ENCODE results near the gene COL11A2. TPM values are rescaled to one million over a fixed set of nuclear protein-coding genes. Genes with fewer than 3 reads are reported as not detected.

Gene COL11A2
- total and polyA plus RNA-seq, 4 donors: 0.13 to 3.6 (median 1.6) TPM

- Histone ChIP-seq H3K4me1 (ENCODE audit: control insufficient read depth in 1 of 2, insufficient read depth in 2 of 2, low read length in 2 of 2) (no peaks in the 10 kb centered on the region), H3K9me3 (ENCODE audit: control insufficient read depth, low read length) (no peaks in the 10 kb centered on the region), H3K4me3 (ENCODE audit: low read length in 2 of 2) (no peak overlapping the region), H3K27ac (ENCODE audit: low read depth in 1 of 2, low read length in 2 of 2) (no peak overlapping the region), H3K36me3 (ENCODE audit: control insufficient read depth in 1 of 2, insufficient read depth in 2 of 2, low read length in 1 of 2) (no peaks in the 10 kb centered on the region), H3K27me3 (ENCODE audit: control insufficient read depth in 1 of 2, insufficient read depth in 2 of 2, low read length in 1 of 2) (no peaks in the 10 kb centered on the region)
- WGBS, 2 donors: 94 to 97% methylated on average over 4 of the region's 4 CpGs
- no peak for ATAC-seq (ENCODE audit: low FRiP score)
- no peak for DNase-seq
- intact Hi-C loops (cut with DNase I): no loop called here
These were observed 23.9 kb upstream of the COL11A2 start for GRCh38 chr6:33216117-33216649.

DNA sequence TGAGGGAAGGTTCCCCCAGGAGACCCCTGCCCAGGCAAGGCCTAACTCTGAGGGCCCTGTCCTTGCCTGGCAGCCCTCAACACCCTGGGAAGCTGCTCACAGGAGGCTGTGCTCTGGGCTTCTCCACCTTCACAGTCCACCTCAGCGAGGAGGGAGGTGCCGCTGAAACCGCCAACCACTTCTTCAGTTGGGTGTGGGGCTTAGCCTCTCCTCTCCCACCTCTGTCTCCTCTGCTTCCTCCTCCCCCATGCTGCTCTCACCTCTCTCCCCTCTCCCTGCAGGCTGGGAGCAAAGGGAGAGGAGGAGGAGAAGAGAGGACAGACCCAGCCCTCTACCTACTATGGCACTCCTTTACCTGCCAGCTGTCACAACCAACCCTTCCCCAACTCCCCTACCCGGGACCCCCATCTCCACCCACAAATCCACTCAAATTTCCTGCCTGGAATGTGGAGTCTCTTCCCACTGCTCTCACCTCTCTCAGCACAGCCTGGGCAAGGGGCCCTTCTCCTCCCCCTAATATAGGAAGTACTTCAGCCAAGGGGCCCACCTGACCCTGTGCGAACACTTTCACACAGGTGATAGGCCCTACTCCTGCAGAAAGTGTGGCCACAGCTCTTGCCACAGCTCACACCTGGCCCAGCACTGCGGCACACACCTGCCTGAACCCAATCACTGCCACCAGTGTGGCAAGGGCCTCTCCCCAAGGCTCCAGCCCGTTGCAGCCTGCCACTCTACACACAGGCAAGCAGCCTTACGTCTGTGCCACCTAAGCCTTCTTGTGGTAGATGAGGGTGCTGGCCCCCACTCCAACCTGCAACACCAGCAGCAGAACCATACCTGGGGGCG is 23.2 kb upstream of the COL11A2 start:
- no peaks in the 10 kb centered on the region for H3K36me3 ChIP-seq (ENCODE audit: control insufficient read depth in 1 of 2, insufficient read depth in 2 of 2, low read length in 1 of 2)
- intact Hi-C loops (cut with DNase I): no loop called here
- H3K4me3 ChIP-seq (ENCODE audit: low read length in 2 of 2): no peak overlapping the region
- H3K4me1 ChIP-seq (ENCODE audit: control insufficient read depth in 1 of 2, insufficient read depth in 2 of 2, low read length in 2 of 2): no peaks in the 10 kb centered on the region
- DNase-seq (no peak), ATAC-seq (ENCODE audit: low FRiP score) (no peak)
- H3K27ac ChIP-seq (ENCODE audit: low read depth in 1 of 2, low read length in 2 of 2): no peak overlapping the region
- no peaks in the 10 kb centered on the region for H3K9me3 ChIP-seq (ENCODE audit: control insufficient read depth, low read length)
- WGBS, 2 donors: 75 to 80% methylated on average over 9 of the region's 9 CpGs
- H3K27me3 ChIP-seq (ENCODE audit: control insufficient read depth in 1 of 2, insufficient read depth in 2 of 2, low read length in 1 of 2): no peaks in the 10 kb centered on the region

DNA sequence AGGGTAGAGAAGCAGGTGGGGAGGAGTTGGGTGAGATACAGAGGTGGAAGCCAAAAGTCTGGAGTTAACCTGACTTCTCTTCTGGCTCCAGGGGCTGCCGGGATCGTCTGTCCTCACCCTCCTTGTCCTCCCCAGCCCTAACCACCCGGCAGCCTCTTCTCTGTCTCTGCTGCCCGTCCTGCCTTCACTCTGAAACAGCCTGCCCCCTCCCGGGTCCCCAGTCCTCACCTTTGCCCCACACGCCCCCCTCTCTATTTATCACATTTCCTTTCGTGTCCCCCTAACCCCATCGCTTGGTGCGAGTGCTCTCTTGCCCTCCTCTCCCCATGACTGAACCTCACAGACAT is 21.7 kb upstream of the COL11A2 start:
- no peaks in the 10 kb centered on the region for H3K4me1 ChIP-seq (ENCODE audit: control insufficient read depth in 1 of 2, insufficient read depth in 2 of 2, low read length in 2 of 2)
- no peaks in the 10 kb centered on the region for H3K36me3 ChIP-seq (ENCODE audit: control insufficient read depth in 1 of 2, insufficient read depth in 2 of 2, low read length in 1 of 2)
- H3K4me3 ChIP-seq (ENCODE audit: low read length in 2 of 2): no peak overlapping the region
- no peaks in the 10 kb centered on the region for H3K9me3 ChIP-seq (ENCODE audit: control insufficient read depth, low read length)
- 18 to 21% methylated on average over 9 of the region's 9 CpGs for WGBS, 2 donors
- no peak for DNase-seq
- no peak for ATAC-seq (ENCODE audit: low FRiP score)
- intact Hi-C loops (cut with DNase I): loop anchor here in 1 of 2 donors (2.0 kb wide), 1 partner anchor 35 kb away; no protein-coding TSS in a partner anchor
- no peaks in the 10 kb centered on the region for H3K27me3 ChIP-seq (ENCODE audit: control insufficient read depth in 1 of 2, insufficient read depth in 2 of 2, low read length in 1 of 2)
- H3K27ac ChIP-seq (ENCODE audit: low read depth in 1 of 2, low read length in 2 of 2): no peak overlapping the region

DNA sequence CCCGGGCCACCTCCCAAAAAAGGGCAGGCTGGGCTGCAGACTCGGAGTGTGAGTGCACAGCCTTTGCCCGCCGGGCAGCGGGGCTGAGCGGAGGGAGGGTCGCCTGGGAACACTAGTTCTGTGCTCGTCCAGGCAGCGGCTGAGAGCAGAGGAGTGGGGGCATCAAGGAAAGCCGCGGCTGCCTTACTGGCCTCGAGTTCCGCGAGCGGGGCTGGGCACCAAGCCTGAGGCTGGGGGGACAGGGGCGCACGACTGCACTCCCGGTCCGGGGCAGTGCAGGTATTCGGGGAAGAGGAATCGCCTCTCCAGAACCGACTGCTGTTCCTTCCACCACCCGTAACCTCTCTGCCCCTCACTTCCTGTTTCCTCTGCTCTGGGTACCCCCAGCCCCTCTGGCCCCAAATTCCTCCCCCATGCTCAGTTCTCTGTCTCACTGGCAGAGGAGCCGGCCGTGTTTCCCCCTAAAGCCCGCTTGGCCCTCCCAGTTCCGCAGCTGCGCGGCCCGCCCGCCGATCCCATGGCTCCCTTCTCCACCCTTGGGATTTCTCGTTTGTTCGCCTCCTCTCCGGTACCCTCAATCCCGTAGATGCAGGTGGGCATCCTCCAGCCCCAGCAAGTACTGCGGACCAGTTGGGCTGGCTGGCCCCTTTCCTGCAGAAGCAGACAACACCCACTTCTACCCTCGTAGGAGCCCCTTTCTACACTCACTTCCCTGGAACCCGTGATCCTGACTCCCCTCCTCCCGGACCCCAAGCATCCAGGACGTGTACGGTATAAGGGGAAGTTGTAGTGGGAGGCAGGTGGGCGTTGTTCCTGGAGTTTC is 21.1 kb upstream of the COL11A2 start:
- ATAC-seq (ENCODE audit: low FRiP score): peak; percentile 31
- 0 to 1% methylated on average over 32 to 43 of the region's 43 CpGs for WGBS, 2 donors
- intact Hi-C loops (cut with DNase I): loop anchor here in 1 of 2 donors (2.0 kb wide), 1 partner anchor 35 kb away; no protein-coding TSS in a partner anchor
- Histone ChIP-seq H3K9me3 (ENCODE audit: control insufficient read depth, low read length) (no peaks in the 10 kb centered on the region), H3K4me1 (ENCODE audit: control insufficient read depth in 1 of 2, insufficient read depth in 2 of 2, low read length in 2 of 2) (no peaks in the 10 kb centered on the region), H3K36me3 (ENCODE audit: control insufficient read depth in 1 of 2, insufficient read depth in 2 of 2, low read length in 1 of 2) (no peaks in the 10 kb centered on the region), H3K27ac (ENCODE audit: low read depth in 1 of 2, low read length in 2 of 2) (no peak overlapping the region), H3K27me3 (ENCODE audit: control insufficient read depth in 1 of 2, insufficient read depth in 2 of 2, low read length in 1 of 2) (no peaks in the 10 kb centered on the region), H3K4me3 (ENCODE audit: low read length in 2 of 2) (peak overlapping the region; percentile 18 to 54)
- DNase-seq: peak in 1 of 2 donors; percentile 86

GRCh38 chr6:33212857-33213165 is 20.5 kb upstream of the COL11A2 start:
- H3K27me3 ChIP-seq (ENCODE audit: control insufficient read depth in 1 of 2, insufficient read depth in 2 of 2, low read length in 1 of 2): no peaks in the 10 kb centered on the region
- 4 to 5% methylated on average over 6 of the region's 6 CpGs for WGBS, 2 donors
- ATAC-seq (ENCODE audit: low FRiP score) (no peak), DNase-seq (no peak)
- H3K27ac ChIP-seq (ENCODE audit: low read depth in 1 of 2, low read length in 2 of 2): no peak overlapping the region
- H3K9me3 ChIP-seq (ENCODE audit: control insufficient read depth, low read length): no peaks in the 10 kb centered on the region
- no peaks in the 10 kb centered on the region for H3K36me3 ChIP-seq (ENCODE audit: control insufficient read depth in 1 of 2, insufficient read depth in 2 of 2, low read length in 1 of 2)
- intact Hi-C loops (cut with DNase I): loop anchor here in 1 of 2 donors (2.0 kb wide), 1 partner anchor 36 kb away; no protein-coding TSS in a partner anchor
- H3K4me1 ChIP-seq (ENCODE audit: control insufficient read depth in 1 of 2, insufficient read depth in 2 of 2, low read length in 2 of 2): no peaks in the 10 kb centered on the region
- H3K4me3 ChIP-seq (ENCODE audit: low read length in 2 of 2): peak overlapping the region; percentile 18 to 54

DNA sequence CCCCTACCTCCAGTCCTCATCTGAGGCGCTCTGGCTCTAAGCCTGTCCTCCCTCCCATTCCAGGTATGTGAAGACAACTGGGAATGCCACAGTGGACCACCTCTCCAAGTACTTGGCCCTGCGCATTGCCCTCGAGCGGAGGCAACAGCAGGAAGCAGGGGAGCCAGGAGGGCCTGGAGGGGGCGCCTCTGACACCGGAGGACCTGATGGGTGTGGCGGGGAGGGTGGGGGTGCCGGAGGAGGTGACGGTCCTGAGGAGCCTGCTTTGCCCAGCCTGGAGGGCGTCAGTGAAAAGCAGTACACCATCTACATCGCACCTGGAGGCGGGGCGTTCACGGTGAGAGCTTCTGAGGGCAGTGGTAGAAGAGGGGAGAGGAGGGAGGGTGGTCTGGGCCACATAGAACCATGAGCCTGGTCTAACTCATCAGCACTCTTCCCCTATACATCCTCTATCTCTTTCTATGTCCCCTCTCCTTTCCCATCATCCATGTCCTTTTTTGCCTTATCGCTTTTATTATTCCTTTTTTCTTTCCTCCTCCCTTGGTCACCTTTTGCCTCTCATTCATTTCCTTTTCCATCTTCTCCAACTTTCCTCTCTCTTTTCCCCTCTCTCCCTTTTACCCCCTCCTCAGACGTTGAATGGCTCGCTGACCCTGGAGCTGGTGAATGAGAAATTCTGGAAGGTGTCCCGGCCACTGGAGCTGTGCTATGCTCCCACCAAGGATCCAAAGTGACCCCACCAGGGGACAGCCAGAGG is 19.6 kb upstream of the COL11A2 start:
- Histone ChIP-seq H3K36me3 (ENCODE audit: control insufficient read depth in 1 of 2, insufficient read depth in 2 of 2, low read length in 1 of 2) (no peaks in the 10 kb centered on the region), H3K4me1 (ENCODE audit: control insufficient read depth in 1 of 2, insufficient read depth in 2 of 2, low read length in 2 of 2) (no peaks in the 10 kb centered on the region), H3K9me3 (ENCODE audit: control insufficient read depth, low read length) (no peaks in the 10 kb centered on the region), H3K4me3 (ENCODE audit: low read length in 2 of 2) (no peak overlapping the region), H3K27ac (ENCODE audit: low read depth in 1 of 2, low read length in 2 of 2) (no peak overlapping the region), H3K27me3 (ENCODE audit: control insufficient read depth in 1 of 2, insufficient read depth in 2 of 2, low read length in 1 of 2) (no peaks in the 10 kb centered on the region)
- WGBS, 2 donors: 80 to 83% methylated on average over 16 to 18 of the region's 18 CpGs
- ATAC-seq (ENCODE audit: low FRiP score): no peak
- no peak for DNase-seq
- intact Hi-C loops (cut with DNase I): loop anchor here in 1 of 2 donors (2.0 kb wide), 1 partner anchor 37 kb away; no protein-coding TSS in a partner anchor

- Histone ChIP-seq H3K36me3 (ENCODE audit: control insufficient read depth in 1 of 2, insufficient read depth in 2 of 2, low read length in 1 of 2) (no peaks in the 10 kb centered on the region), H3K9me3 (ENCODE audit: control insufficient read depth, low read length) (no peaks in the 10 kb centered on the region), H3K27ac (ENCODE audit: low read depth in 1 of 2, low read length in 2 of 2) (no peak overlapping the region), H3K4me1 (ENCODE audit: control insufficient read depth in 1 of 2, insufficient read depth in 2 of 2, low read length in 2 of 2) (no peaks in the 10 kb centered on the region), H3K27me3 (ENCODE audit: control insufficient read depth in 1 of 2, insufficient read depth in 2 of 2, low read length in 1 of 2) (no peaks in the 10 kb centered on the region), H3K4me3 (ENCODE audit: low read length in 2 of 2) (no peak overlapping the region)
- intact Hi-C loops (cut with DNase I): no loop called here
- no peak for ATAC-seq (ENCODE audit: low FRiP score)
- WGBS, 2 donors: 75 to 78% methylated on average over 16 to 17 of the region's 17 CpGs
- no peak for DNase-seq
These were observed 18.9 kb upstream of the COL11A2 start for GRCh38 chr6:33211136-33211535.

GRCh38 chr6:33209856-33210255 is 17.6 kb upstream of the COL11A2 start:
- no peak for DNase-seq
- H3K4me1 ChIP-seq (ENCODE audit: control insufficient read depth in 1 of 2, insufficient read depth in 2 of 2, low read length in 2 of 2): no peaks in the 10 kb centered on the region
- intact Hi-C loops (cut with DNase I): loop anchor here in 1 of 2 donors (10.0 kb wide), 4 partner anchors 205 to 1805 kb away; partner anchors contain the start of genes CUTA, GPSM3, MICA and PBX2

More at GRCh38 chr6:33209856-33210255, 17.6 kb upstream of the COL11A2 start:
- 91 to 92% methylated on average over 10 of the region's 10 CpGs for WGBS, 2 donors
- no peaks in the 10 kb centered on the region for H3K9me3 ChIP-seq (ENCODE audit: control insufficient read depth, low read length)
- H3K27me3 ChIP-seq (ENCODE audit: control insufficient read depth in 1 of 2, insufficient read depth in 2 of 2, low read length in 1 of 2): no peaks in the 10 kb centered on the region
- H3K36me3 ChIP-seq (ENCODE audit: control insufficient read depth in 1 of 2, insufficient read depth in 2 of 2, low read length in 1 of 2): no peaks in the 10 kb centered on the region
- no peak overlapping the region for H3K4me3 ChIP-seq (ENCODE audit: low read length in 2 of 2)
- no peak for ATAC-seq (ENCODE audit: low FRiP score)
- H3K27ac ChIP-seq (ENCODE audit: low read depth in 1 of 2, low read length in 2 of 2): no peak overlapping the region

Data from aorta (tissue), 5 donors.